GM19193 (cell line): ENCODE measurements around the gene SNRPD3.

ENCODE experiments used
- POLR2A ChIP-seq: IDR thresholded peaks from 4 replicates; pipeline ENCODE4 v1.6.1; 2011; ENCODE audit not compliant: insufficient read depth, insufficient read length; ENCODE audit errors: extremely low read depth

The SNRPD3 gene

GRCh38 chr22:24582056-24582814 is 26.4 kb downstream of the SNRPD3 start:
- TF ChIP-seq POLR2A, result no peak

- no peak for TF ChIP-seq POLR2A
These were observed 27.7 kb downstream of the SNRPD3 start for GRCh38 chr22:24583221-24584165.

- no peak for TF ChIP-seq POLR2A
These were observed 28.5 kb downstream of the SNRPD3 start for GRCh38 chr22:24584166-24584790.

- TF ChIP-seq POLR2A, result no peak
These were observed 29.1 kb downstream of the SNRPD3 start for GRCh38 chr22:24584871-24585411.

- no peak for TF ChIP-seq POLR2A
These were observed 29.7 kb downstream of the SNRPD3 start for GRCh38 chr22:24585461-24585860.

GRCh38 chr22:24585927-24586546 is 30.2 kb downstream of the SNRPD3 start:
- TF ChIP-seq POLR2A, result no peak

- no peak for TF ChIP-seq POLR2A
These were observed 31.5 kb downstream of the SNRPD3 start for GRCh38 chr22:24587251-24587650.

GRCh38 chr22:24587948-24588347 is 32.1 kb downstream of the SNRPD3 start:
- TF ChIP-seq POLR2A, result no peak

- no peak for TF ChIP-seq POLR2A
These were observed 32.6 kb downstream of the SNRPD3 start for GRCh38 chr22:24588381-24588756.

GRCh38 chr22:24588757-24589481 is 33.1 kb downstream of the SNRPD3 start:
- TF ChIP-seq POLR2A, result no peak

- no peak for TF ChIP-seq POLR2A
These were observed 33.8 kb downstream of the SNRPD3 start for GRCh38 chr22:24589518-24590030.

- TF ChIP-seq POLR2A, result no peak
These were observed 34.9 kb downstream of the SNRPD3 start for GRCh38 chr22:24590596-24591173.

- no peak for TF ChIP-seq POLR2A
These were observed 35.6 kb downstream of the SNRPD3 start for GRCh38 chr22:24591286-24591830.
